ENCODE data around the gene TOR1A. TPM values are rescaled to one million over a fixed set of nuclear protein-coding genes. Genes with fewer than 3 reads are reported as not detected.

TOR1A gene
- total and polyA plus RNA-seq, 8 donors = 32.0 to 40.0 (median 36.3) TPM

DNA sequence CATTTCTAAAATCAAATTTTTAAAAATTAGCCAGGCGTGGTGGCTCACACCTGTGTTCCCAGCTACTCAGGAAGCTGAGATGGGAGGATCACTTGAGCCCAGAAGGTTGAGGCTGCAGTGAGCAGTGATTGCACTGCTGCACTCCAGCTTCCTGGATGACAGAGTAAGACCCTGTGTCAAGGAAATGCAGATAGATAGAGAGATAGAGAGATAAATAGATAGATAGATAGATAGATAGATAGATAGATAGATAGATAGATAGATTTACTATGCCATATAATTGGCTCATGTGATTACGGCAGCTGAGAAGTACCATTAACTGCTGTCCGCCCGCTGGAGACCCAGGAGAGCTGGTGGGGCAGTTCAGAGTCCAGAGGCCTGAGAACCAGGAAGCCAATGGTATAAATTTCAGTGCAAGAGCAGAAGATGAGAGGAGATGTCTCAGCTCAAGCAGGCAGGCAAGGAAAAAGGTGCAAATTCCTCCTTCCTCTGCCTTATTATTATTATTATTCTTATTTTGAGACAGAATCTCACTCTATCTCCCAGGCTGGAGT, 58.1 kb downstream of the TOR1A start:
- Histone ChIP-seq H3K27me3 (no peaks in the 10 kb centered on the region), H3K9me3 (no peaks in the 10 kb centered on the region), H3K36me3 (no peaks in the 10 kb centered on the region), H3K4me3 (no peak overlapping the region), H3K27ac (no peak overlapping the region), H3K4me1 (peaks cover 7 to 20% of the 10 kb centered on the region in 2 donors)
- no peak for TF ChIP-seq CTCF (IDR thresholded peaks at IDR 0.05)
- ATAC-seq = no peak
- intact Hi-C loops (cut with DNase I) = no loop called here
- DNase-seq = no peak

GRCh38 chr9:129762985-129763926, 60.7 kb downstream of the TOR1A start:
- peak in 2 of 4 donors; percentile 67 to 87 for DNase-seq
- ATAC-seq = peak; percentile 54
- no peak for TF ChIP-seq CTCF (IDR thresholded peaks at IDR 0.05)
- H3K9me3 ChIP-seq = no peaks in the 10 kb centered on the region
- H3K4me1 ChIP-seq = peaks cover 7 to 21% of the 10 kb centered on the region in 2 donors
- no peaks in the 10 kb centered on the region for H3K36me3 ChIP-seq
- H3K27ac ChIP-seq = peak overlapping the region; percentile 77 to 82
- intact Hi-C loops (cut with DNase I) = no loop called here
- H3K4me3 ChIP-seq = no peak overlapping the region
- no peaks in the 10 kb centered on the region for H3K27me3 ChIP-seq

Small RNA genes lying within 50 kb of the gene (microRNA-seq; reads per million reads assigned to microRNA genes)
- gene MIR6855 = 0.17 to 0.27 reads per million in 2 donors

Other genes with a start within 250 kb of the TOR1A start
- not detected for gene C9orf50, start 203.0 kb downstream of the TOR1A start, total RNA-seq
- under 1 TPM; 0.18 to 0.51 (median 0.44) TPM for gene C9orf50, start 203.0 kb downstream of the TOR1A start, polyA plus RNA-seq (ENCODE audit: insufficient read length in 6 of 6)
- gene NTMT1, start 198.0 kb downstream of the TOR1A start, total RNA-seq = 10 to 100 TPM; 25.3 to 35.4 TPM
- 10 to 100 TPM; 19.5 to 26.8 (median 22.8) TPM for gene NTMT1, start 198.0 kb downstream of the TOR1A start, polyA plus RNA-seq (ENCODE audit: insufficient read length in 6 of 6)
- gene ASB6, start 182.0 kb downstream of the TOR1A start, total RNA-seq = 10 to 100 TPM; 15.8 to 18.0 TPM
- 10 to 100 TPM; 14.0 to 17.7 (median 15.0) TPM for gene ASB6, start 182.0 kb downstream of the TOR1A start, polyA plus RNA-seq (ENCODE audit: insufficient read length in 6 of 6)
- gene PRRX2, start 158.5 kb downstream of the TOR1A start, total RNA-seq = 1 to 10 TPM; 1.7 to 5.6 TPM
- 1 to 10 TPM in 2 of 6 donors, under 1 TPM in 4; 0.56 to 1.2 (median 0.93) TPM for gene PRRX2, start 158.5 kb downstream of the TOR1A start, polyA plus RNA-seq (ENCODE audit: insufficient read length in 6 of 6)
- 1 to 10 TPM; 3.2 to 9.8 TPM for gene PTGES, start 71.1 kb downstream of the TOR1A start, total RNA-seq
- gene PTGES, start 71.1 kb downstream of the TOR1A start, polyA plus RNA-seq (ENCODE audit: insufficient read length in 6 of 6) = 1 to 10 TPM; 5.2 to 6.7 (median 6.1) TPM
- gene TOR1B, start 21.0 kb downstream of the TOR1A start, total RNA-seq = 10 to 100 TPM; 26.1 to 32.1 TPM
- 10 to 100 TPM; 19.0 to 25.0 (median 21.4) TPM for gene TOR1B, start 21.0 kb downstream of the TOR1A start, polyA plus RNA-seq (ENCODE audit: insufficient read length in 6 of 6)
- gene C9orf78, start 11.1 kb upstream of the TOR1A start, total RNA-seq = 10 to 100 TPM; 30.1 to 31.8 TPM
- 10 to 100 TPM; 50.7 to 71.9 (median 67.7) TPM for gene C9orf78, start 11.1 kb upstream of the TOR1A start, polyA plus RNA-seq (ENCODE audit: insufficient read length in 6 of 6)
- 10 to 100 TPM; 21.0 to 22.9 TPM for gene USP20, start 11.3 kb upstream of the TOR1A start, total RNA-seq
- 10 to 100 TPM; 16.7 to 24.6 (median 21.6) TPM for gene USP20, start 11.3 kb upstream of the TOR1A start, polyA plus RNA-seq (ENCODE audit: insufficient read length in 6 of 6)
- 10 to 100 TPM; 30.4 to 51.8 TPM for gene FNBP1, start 219.1 kb upstream of the TOR1A start, total RNA-seq
- 10 to 100 TPM; 33.3 to 40.5 (median 34.4) TPM for gene FNBP1, start 219.1 kb upstream of the TOR1A start, polyA plus RNA-seq (ENCODE audit: insufficient read length in 6 of 6)
- gene GPR107, start 229.8 kb upstream of the TOR1A start, total RNA-seq = 10 to 100 TPM; 43.0 to 52.4 TPM
- gene GPR107, start 229.8 kb upstream of the TOR1A start, polyA plus RNA-seq (ENCODE audit: insufficient read length in 6 of 6) = 10 to 100 TPM; 45.9 to 49.8 (median 47.6) TPM